ENCODE data around the gene ZFAND3. TPM values are rescaled to one million over a fixed set of nuclear protein-coding genes. Genes with fewer than 3 reads are reported as not detected.

ZFAND3 gene
- total and polyA plus RNA-seq, 2 experiments from 2014 or later: 36.5 to 50.0 TPM

DNA sequence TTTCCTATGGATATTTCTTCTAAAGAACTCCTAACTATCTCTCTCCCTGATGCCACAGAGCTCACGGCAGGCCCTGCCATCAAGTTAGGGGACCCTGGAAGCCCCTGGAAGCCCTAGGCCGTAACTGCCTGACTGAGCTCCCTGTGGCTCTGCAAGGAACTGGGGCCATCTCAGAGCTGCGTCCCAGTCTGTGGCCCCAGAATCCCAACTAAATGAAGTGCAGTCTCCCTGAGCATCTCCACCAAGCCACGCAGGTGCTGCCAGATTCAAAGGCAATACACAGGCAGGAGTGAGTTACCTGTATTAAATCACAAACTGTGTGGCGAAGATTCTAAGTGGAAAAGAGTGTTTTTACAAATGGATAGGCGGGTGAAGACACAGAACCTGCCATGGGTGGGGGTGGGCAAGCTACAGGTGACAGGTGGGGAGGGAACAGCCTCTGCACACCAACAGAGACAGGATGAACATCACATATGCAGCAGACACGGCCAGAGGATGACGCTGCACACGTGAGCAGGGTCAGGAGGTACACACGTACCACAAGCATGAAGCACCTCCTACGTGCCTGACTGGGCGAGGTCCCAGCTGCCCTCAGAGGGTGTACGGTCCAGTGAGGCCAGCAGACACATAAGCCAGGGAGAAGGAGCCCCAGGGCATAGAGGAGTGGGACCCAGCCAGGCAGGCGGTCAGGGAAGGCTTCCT is 358.5 kb downstream of the ZFAND3 start:
- DNase-seq (ENCODE audit: low spot score): no peak
- Histone ChIP-seq H3K4me2 (peak overlapping the region; percentile 73), H3K27ac (no peak overlapping the region), H3K4me1 (ENCODE audit: insufficient read depth) (peaks cover 11% of the 10 kb centered on the region), H3K9me2 (replicated peaks; ENCODE audit: insufficient read depth) (no peaks in the 10 kb centered on the region), H3K9me3 (ENCODE audit: low read depth) (no peaks in the 10 kb centered on the region), H3K4me3 (no peak overlapping the region), H3K36me3 (replicated peaks; ENCODE audit: insufficient read depth, low read depth) (no peaks in the 10 kb centered on the region), H4K20me1 (ENCODE audit: insufficient read depth, poor library complexity, severe bottlenecking) (no peaks in the 10 kb centered on the region), H2AFZ (no peak overlapping the region), H3K79me2 (no peaks in the 10 kb centered on the region), H3K27me3 (no peaks in the 10 kb centered on the region)
- TF ChIP-seq EZH2phosphoT487 (IDR thresholded peaks at IDR 0.05; ENCODE audit: low read depth, severe bottlenecking, unreplicated experiment): no peak
- no peak for TF ChIP-seq EZH2 (IDR thresholded peaks at IDR 0.05; ENCODE audit: borderline replicate concordance)
- TF ChIP-seq, protein P1, sequence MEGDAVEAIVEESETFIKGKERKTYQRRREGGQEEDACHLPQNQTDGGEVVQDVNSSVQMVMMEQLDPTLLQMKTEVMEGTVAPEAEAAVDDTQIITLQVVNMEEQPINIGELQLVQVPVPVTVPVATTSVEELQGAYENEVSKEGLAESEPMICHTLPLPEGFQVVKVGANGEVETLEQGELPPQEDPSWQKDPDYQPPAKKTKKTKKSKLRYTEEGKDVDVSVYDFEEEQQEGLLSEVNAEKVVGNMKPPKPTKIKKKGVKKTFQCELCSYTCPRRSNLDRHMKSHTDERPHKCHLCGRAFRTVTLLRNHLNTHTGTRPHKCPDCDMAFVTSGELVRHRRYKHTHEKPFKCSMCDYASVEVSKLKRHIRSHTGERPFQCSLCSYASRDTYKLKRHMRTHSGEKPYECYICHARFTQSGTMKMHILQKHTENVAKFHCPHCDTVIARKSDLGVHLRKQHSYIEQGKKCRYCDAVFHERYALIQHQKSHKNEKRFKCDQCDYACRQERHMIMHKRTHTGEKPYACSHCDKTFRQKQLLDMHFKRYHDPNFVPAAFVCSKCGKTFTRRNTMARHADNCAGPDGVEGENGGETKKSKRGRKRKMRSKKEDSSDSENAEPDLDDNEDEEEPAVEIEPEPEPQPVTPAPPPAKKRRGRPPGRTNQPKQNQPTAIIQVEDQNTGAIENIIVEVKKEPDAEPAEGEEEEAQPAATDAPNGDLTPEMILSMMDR (IDR thresholded peaks at IDR 0.05; ENCODE audit: poor library complexity): no peak
- 87% methylated on average over 11 of the region's 14 CpGs for whole genome bisulfite sequencing (ENCODE audit: low lambda C conversion rate, missing lambda C conversion rate)

DNA sequence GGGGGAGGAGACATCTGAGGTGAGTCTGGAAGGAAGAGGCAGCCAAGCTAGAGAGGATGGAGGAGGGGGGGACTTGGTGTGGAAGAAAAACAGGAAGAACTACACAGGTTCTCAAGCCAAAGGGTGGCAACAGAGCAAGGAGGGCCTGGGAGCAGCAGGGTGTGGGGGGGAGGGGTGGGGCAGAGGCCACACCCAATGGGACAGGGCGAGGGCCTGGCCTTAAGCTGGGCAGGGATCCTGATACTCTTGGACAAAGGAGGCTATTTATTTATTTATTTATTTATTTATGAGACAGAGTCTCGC is 359.0 kb downstream of the ZFAND3 start:
- Histone ChIP-seq H3K27me3 (no peaks in the 10 kb centered on the region), H2AFZ (no peak overlapping the region), H3K79me2 (no peaks in the 10 kb centered on the region), H3K4me3 (no peak overlapping the region), H3K27ac (no peak overlapping the region), H3K9me3 (ENCODE audit: low read depth) (no peaks in the 10 kb centered on the region), H3K4me1 (ENCODE audit: insufficient read depth) (peaks cover 11% of the 10 kb centered on the region), H3K9me2 (replicated peaks; ENCODE audit: insufficient read depth) (no peaks in the 10 kb centered on the region), H3K4me2 (no peak overlapping the region), H4K20me1 (ENCODE audit: insufficient read depth, poor library complexity, severe bottlenecking) (no peaks in the 10 kb centered on the region), H3K36me3 (replicated peaks; ENCODE audit: insufficient read depth, low read depth) (no peaks in the 10 kb centered on the region)
- 86% methylated on average over 2 of the region's 2 CpGs for WGBS (ENCODE audit: low lambda C conversion rate, missing lambda C conversion rate)
- DNase-seq (ENCODE audit: low spot score): no peak
- TF ChIP-seq, protein P1 (IDR thresholded peaks at IDR 0.05; ENCODE audit: poor library complexity): no peak
- TF ChIP-seq EZH2phosphoT487 (IDR thresholded peaks at IDR 0.05; ENCODE audit: low read depth, severe bottlenecking, unreplicated experiment) (no peak), EZH2 (IDR thresholded peaks at IDR 0.05; ENCODE audit: borderline replicate concordance) (no peak)

DNA sequence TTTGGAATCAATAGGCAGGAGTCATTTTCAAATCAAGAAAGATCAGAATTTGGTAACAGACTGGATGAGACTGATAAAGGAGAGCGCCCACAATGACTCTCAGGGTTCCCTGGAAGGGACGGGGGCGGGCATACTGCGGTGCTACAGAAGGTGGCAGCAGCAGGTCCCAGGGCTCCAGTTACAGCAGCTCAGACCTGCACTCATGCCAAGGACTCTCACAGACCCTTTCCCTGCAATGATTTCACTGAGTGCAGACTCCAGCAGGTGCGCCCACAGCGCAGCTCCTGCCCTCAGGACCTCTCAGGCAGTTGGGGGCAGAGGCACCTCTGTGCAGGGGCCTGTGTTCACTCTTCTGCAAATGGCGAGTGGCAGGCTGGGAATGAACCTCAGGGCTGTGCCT is 359.8 kb downstream of the ZFAND3 start:
- Histone ChIP-seq H3K36me3 (replicated peaks; ENCODE audit: insufficient read depth, low read depth) (no peaks in the 10 kb centered on the region), H3K27me3 (no peaks in the 10 kb centered on the region), H3K4me3 (no peak overlapping the region), H3K4me2 (no peak overlapping the region), H3K9me2 (replicated peaks; ENCODE audit: insufficient read depth) (no peaks in the 10 kb centered on the region), H3K27ac (no peak overlapping the region), H2AFZ (no peak overlapping the region), H4K20me1 (ENCODE audit: insufficient read depth, poor library complexity, severe bottlenecking) (no peaks in the 10 kb centered on the region), H3K79me2 (no peaks in the 10 kb centered on the region), H3K9me3 (ENCODE audit: low read depth) (no peaks in the 10 kb centered on the region), H3K4me1 (ENCODE audit: insufficient read depth) (peaks cover 11% of the 10 kb centered on the region)
- no peak for DNase-seq (ENCODE audit: low spot score)
- TF ChIP-seq EZH2 (IDR thresholded peaks at IDR 0.05; ENCODE audit: borderline replicate concordance) (no peak), EZH2phosphoT487 (IDR thresholded peaks at IDR 0.05; ENCODE audit: low read depth, severe bottlenecking, unreplicated experiment) (no peak)
- TF ChIP-seq, protein P1 (IDR thresholded peaks at IDR 0.05; ENCODE audit: poor library complexity): no peak
- WGBS (ENCODE audit: low lambda C conversion rate, missing lambda C conversion rate): 94% methylated on average over 7 of the region's 7 CpGs

All from hepatocyte (in vitro differentiated cells).